ENCODE measurements around the gene CRKL.

DNA sequence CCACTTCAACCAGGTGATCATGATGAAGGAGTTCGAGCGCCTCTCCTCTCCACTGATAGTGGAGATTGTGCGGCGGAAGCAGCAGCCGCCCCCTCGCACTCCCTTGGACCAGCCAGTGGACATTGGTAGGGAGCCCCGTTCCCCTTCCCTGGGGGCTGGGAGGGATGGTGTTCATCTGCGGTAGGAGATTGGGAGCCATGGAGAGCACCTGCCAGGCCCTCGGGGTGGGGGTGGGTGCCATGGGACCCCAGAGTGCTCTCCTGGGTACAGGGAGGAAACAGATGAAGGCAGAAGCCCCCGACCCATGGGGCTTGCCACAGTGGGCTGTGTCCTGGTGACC lies 77.7 kb downstream of the CRKL start:
- TF ChIP-seq CEBPB (IDR thresholded peaks at IDR 0.05) (no peak), EP300 (IDR thresholded peaks at IDR 0.05) (no peak)
- TF ChIP-seq, protein P1, sequence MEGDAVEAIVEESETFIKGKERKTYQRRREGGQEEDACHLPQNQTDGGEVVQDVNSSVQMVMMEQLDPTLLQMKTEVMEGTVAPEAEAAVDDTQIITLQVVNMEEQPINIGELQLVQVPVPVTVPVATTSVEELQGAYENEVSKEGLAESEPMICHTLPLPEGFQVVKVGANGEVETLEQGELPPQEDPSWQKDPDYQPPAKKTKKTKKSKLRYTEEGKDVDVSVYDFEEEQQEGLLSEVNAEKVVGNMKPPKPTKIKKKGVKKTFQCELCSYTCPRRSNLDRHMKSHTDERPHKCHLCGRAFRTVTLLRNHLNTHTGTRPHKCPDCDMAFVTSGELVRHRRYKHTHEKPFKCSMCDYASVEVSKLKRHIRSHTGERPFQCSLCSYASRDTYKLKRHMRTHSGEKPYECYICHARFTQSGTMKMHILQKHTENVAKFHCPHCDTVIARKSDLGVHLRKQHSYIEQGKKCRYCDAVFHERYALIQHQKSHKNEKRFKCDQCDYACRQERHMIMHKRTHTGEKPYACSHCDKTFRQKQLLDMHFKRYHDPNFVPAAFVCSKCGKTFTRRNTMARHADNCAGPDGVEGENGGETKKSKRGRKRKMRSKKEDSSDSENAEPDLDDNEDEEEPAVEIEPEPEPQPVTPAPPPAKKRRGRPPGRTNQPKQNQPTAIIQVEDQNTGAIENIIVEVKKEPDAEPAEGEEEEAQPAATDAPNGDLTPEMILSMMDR (IDR thresholded peaks at IDR 0.05) = no peak

Measured in A549 (cell line).